ENCODE measurements around the gene RAD1.

DNA sequence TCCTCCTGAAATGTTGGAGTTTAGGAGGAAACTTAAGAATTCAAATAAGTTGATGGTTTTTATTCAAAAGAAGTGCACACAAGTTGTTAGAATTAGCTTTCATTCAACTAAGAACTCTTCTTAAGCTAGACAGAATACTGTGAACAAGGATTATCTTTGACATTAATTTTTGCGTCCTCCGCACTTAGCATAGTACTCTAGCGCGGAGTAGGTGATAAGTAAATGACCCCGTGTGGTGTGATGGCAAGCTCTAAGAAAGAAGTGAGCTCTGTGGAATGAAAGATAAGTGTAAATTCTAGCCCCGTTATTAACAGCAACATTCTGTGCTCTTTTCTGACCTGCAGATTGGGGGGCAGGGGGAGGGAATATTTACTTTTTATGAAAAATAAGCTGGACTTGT, 1.2 kb upstream of the RAD1 start:
- no peak for TF ChIP-seq POLR2A (IDR thresholded peaks at IDR 0.05)
- TF ChIP-seq, protein P1, sequence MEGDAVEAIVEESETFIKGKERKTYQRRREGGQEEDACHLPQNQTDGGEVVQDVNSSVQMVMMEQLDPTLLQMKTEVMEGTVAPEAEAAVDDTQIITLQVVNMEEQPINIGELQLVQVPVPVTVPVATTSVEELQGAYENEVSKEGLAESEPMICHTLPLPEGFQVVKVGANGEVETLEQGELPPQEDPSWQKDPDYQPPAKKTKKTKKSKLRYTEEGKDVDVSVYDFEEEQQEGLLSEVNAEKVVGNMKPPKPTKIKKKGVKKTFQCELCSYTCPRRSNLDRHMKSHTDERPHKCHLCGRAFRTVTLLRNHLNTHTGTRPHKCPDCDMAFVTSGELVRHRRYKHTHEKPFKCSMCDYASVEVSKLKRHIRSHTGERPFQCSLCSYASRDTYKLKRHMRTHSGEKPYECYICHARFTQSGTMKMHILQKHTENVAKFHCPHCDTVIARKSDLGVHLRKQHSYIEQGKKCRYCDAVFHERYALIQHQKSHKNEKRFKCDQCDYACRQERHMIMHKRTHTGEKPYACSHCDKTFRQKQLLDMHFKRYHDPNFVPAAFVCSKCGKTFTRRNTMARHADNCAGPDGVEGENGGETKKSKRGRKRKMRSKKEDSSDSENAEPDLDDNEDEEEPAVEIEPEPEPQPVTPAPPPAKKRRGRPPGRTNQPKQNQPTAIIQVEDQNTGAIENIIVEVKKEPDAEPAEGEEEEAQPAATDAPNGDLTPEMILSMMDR (IDR thresholded peaks at IDR 0.05): no peak
